Cardiac muscle cell (in vitro differentiated cells and primary cell): ENCODE measurements around the gene TDRD9. TPM values are rescaled to one million over a fixed set of nuclear protein-coding genes. Genes with fewer than 3 reads are reported as not detected.

ENCODE experiments used
- DNase-seq, 2 donors: peaks; one replicate each; pipeline versions ENCODE4 v3.0.0 to v3.0.0-alpha.2; 2010 to 2017; ENCODE audit warnings: low read depth in 1 of 2, low spot score in 1 of 2
- H3K27ac ChIP-seq: fragments of 200-600 bp; sonication (generic); 2 replicates; pipeline ENCODE4 v1.5.1; 2016
- H3K27me3 ChIP-seq: fragments of 200-600 bp; sonication (generic); 2 replicates; pipeline ENCODE4 v1.6.0; 2016; ENCODE audit warnings: control low read depth
- H3K36me3 ChIP-seq: fragments of 200-600 bp; sonication (generic); 2 replicates; pipeline ENCODE4 v1.5.1; 2016; ENCODE audit warnings: control low read depth
- H3K4me1 ChIP-seq: fragments of 200-600 bp; sonication (generic); 2 replicates; pipeline ENCODE4 v1.8.1; 2017; ENCODE audit warnings: low read depth, mild to moderate bottlenecking, mixed run types
- H3K4me3 ChIP-seq: fragments of 200-600 bp; sonication (generic); 2 replicates; pipeline ENCODE4 v1.5.1; 2016; ENCODE audit warnings: mild to moderate bottlenecking
- H3K9me3 ChIP-seq: fragments of 200-600 bp; sonication (generic); 2 replicates; pipeline ENCODE4 v1.5.1; 2017; ENCODE audit warnings: low read depth, mild to moderate bottlenecking, control low read depth
- polyA plus RNA-seq: library from polyadenylated mRNA; unstranded; fragments of >200 nt; fragmentation: Nextera tagmentation; extraction: Ambion mirVana; gene quantifications from 2 replicates; pipeline ENCODE4 v1.2.1, GENCODE V29; 2016
- total RNA-seq: library from RNA; depleted of rRNA; stranded (reverse); fragments of >200 nt; gene quantifications from 2 replicates; pipeline ENCODE4 v1.2.3, GENCODE V29; 2016
- TF ChIP-seq, protein P1 (sequence below): IDR thresholded peaks from 2 replicates; pipeline ENCODE4 v1.5.1; 2012; ENCODE audit warnings: low read depth, mild to moderate bottlenecking, low read length

The TDRD9 gene
- total and polyA plus RNA-seq, 2 experiments from 2014 or later = 0.31 TPM; not detected in 1

DNA sequence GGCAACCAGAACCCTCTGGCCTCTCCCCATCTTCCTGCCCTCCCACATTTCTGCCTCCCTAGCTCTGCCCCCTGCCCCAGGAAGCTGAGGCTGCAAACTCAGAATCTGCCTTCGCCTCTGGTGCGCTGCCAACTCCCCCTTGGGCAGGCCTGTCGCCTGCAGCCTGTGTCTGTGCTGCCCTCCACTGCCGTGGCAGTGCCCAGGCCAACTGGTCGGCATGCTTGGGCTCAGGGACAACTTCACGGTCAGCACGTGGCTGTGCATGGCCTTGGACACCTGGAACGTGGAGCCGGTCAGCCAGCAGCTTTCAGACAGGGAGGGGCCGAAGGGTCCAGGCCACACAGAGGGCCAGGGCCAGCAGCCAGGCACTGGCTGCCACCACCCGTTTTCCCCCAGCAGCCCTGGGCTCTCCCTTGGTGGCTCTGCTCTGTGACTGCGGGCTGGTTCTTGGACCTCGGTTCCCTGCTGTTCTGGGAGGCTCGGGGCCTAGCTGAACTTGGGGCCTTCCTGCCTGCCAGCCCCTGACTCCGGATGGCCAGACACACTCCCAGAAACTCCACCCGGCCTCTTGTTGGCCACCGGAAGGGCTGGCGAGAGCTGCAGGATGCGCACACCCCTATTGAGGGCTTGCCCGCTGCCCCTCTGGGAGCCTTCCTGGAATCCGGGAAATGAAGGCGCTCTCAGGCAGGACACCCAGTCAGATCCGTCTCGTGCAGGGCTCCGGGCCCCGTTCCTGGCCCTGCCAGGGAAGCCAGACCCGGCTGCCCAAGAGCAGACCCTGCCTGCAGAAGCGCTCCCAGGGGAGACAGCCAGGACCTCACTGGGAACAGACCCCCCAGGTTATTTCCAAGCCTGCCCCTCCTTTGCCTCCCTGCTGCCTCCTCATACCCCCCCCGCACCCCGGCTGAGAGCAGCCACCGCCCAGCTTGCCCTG, 46.7 kb upstream of the TDRD9 start:
- TF ChIP-seq, protein P1, sequence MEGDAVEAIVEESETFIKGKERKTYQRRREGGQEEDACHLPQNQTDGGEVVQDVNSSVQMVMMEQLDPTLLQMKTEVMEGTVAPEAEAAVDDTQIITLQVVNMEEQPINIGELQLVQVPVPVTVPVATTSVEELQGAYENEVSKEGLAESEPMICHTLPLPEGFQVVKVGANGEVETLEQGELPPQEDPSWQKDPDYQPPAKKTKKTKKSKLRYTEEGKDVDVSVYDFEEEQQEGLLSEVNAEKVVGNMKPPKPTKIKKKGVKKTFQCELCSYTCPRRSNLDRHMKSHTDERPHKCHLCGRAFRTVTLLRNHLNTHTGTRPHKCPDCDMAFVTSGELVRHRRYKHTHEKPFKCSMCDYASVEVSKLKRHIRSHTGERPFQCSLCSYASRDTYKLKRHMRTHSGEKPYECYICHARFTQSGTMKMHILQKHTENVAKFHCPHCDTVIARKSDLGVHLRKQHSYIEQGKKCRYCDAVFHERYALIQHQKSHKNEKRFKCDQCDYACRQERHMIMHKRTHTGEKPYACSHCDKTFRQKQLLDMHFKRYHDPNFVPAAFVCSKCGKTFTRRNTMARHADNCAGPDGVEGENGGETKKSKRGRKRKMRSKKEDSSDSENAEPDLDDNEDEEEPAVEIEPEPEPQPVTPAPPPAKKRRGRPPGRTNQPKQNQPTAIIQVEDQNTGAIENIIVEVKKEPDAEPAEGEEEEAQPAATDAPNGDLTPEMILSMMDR = no peak
- peaks cover 27% of the 10 kb centered on the region for H3K4me1 ChIP-seq
- no peaks in the 10 kb centered on the region for H3K36me3 ChIP-seq
- H3K4me3 ChIP-seq = no peak overlapping the region
- no peaks in the 10 kb centered on the region for H3K27me3 ChIP-seq
- no peaks in the 10 kb centered on the region for H3K9me3 ChIP-seq
- H3K27ac ChIP-seq = peak overlapping the region; percentile 30
- DNase-seq = no peak

DNA sequence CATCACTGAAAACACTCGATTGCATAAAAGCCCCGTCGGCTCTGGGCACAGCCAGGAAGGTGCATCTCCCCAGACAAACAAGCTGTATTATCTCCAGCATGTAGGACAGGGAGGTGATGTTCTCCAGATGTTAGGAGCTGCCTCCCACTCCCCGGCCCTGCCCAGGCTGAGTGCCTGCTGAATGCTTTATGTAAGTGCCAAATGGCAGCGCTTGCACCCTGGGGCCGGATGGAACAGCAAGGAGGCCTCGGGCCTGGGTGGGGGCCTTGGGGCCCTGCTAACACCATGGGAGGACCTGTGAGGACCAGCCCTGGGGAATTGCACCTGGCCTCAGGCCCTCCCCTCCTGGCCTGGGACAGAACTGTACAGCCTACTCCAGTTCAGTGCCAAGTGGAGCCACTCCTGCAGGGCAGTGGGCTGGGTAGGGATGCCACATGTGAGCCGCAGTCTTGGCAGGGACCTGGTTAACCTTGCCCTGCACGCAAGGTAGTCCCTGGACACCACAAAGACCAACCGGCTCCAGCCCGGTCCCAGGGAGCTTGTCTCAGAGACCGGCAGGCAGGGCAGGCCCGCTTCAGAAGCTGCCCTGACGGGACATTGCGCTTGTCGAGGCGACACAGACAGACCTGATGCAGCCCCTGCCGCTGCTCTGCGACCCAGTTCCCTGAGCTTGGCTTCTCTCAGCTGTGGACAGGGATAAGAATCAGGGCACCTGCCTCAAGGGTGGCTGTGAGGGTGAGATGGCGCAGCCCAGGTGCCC, 45.6 kb upstream of the TDRD9 start:
- peak overlapping the region; percentile 30 for H3K27ac ChIP-seq
- TF ChIP-seq, protein P1 = no peak
- H3K27me3 ChIP-seq = no peaks in the 10 kb centered on the region
- H3K4me1 ChIP-seq = peaks cover 27% of the 10 kb centered on the region
- H3K4me3 ChIP-seq = no peak overlapping the region
- peak; percentile 38 to 54 for DNase-seq
- H3K9me3 ChIP-seq = no peaks in the 10 kb centered on the region
- H3K36me3 ChIP-seq = no peaks in the 10 kb centered on the region

DNA sequence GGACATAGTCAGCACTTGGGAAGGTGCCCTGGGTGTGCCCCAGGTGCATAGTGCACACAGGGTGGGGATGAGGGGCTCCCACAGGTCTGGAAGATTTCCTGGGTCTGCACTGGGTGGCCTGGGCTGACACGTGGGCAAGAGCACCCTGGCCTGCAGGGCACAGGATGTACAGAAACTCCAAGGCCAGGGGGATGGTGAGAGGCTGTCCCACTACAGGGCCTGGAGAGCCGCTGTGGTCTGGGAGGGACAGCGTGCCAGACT, 45.1 kb upstream of the TDRD9 start:
- H3K27me3 ChIP-seq = no peaks in the 10 kb centered on the region
- TF ChIP-seq, protein P1 = no peak

DNA sequence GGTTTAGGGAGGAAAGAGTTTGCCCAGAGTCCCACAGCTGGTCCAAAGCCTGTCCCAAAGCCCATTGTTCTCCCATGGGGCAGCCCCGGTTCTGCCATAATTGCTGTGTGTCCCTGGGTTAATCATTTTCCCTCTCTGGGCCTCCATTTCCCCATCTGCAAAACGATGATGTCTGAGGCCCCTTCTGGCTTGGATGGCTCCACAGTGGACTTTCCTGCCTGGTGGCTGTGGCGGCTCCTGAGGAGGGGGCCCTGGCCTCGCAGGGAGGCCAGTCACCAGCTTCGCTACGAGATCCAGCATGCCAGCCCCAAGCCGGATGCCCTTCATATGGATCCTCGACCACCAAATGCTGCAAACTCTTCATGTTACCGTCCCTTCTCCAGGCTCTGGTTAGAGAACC, 43.4 kb upstream of the TDRD9 start:
- Histone ChIP-seq H3K9me3 (no peaks in the 10 kb centered on the region), H3K27ac (no peak overlapping the region), H3K27me3 (no peaks in the 10 kb centered on the region), H3K4me3 (no peak overlapping the region), H3K4me1 (peaks cover 26% of the 10 kb centered on the region), H3K36me3 (no peaks in the 10 kb centered on the region)
- DNase-seq = no peak
- TF ChIP-seq, protein P1 = no peak

More for the DNA sequence above, 45.1 kb upstream of the TDRD9 start:
- Histone ChIP-seq H3K4me3 (no peak overlapping the region), H3K9me3 (no peaks in the 10 kb centered on the region), H3K4me1 (peaks cover 27% of the 10 kb centered on the region), H3K36me3 (no peaks in the 10 kb centered on the region), H3K27ac (no peak overlapping the region)
- DNase-seq = no peak

DNA sequence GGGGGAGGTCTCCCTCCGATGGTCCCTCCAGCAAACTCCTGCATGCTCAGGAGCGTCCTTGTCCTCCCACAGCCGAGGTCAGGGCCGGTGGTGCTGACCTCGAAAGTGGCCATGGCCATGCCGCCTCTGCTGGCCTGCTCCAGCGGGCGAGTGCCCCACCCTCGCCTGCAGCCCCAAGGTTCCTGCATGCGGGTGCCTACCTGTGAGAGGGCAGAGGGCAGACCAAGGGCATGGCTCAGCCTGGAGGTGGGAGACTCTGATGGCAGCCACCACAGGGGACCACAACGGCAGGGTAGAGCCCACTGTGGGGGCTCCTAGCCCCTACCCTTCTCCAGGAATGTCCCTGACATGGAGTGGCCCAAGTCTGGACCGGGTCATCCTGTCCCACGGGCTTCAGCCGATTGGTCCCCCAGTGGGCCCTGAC, 42.7 kb upstream of the TDRD9 start:
- Histone ChIP-seq H3K27ac (no peak overlapping the region), H3K4me1 (peaks cover 19% of the 10 kb centered on the region), H3K36me3 (no peaks in the 10 kb centered on the region), H3K27me3 (no peaks in the 10 kb centered on the region), H3K4me3 (no peak overlapping the region), H3K9me3 (no peaks in the 10 kb centered on the region)
- TF ChIP-seq, protein P1 = no peak
- no peak for DNase-seq
